ENCODE results near the gene HOXA7.
A peak's percentile ranks its signal among the peaks of the same experiment; 100 is the strongest.

Gene HOXA7

GRCh38 chr7:27131390-27131819 lies 25.1 kb downstream of the HOXA7 start:
- DNase-seq, result no peak

GRCh38 chr7:27130540-27131389 lies 25.7 kb downstream of the HOXA7 start, which contains the start of gene HOXA4:
Gene HOXA4, minus strand, starts transcription at chr7:27130757. Its CDS starts 24 bp downstream, at chr7:27130733.
- peak; percentile 89 for DNase-seq

GRCh38 chr7:27129729-27130539 lies 26.5 kb downstream of the HOXA7 start:
- no peak for DNase-seq

- no peak for DNase-seq
Observed at GRCh38 chr7:27128776-27129728, 27.4 kb downstream of the HOXA7 start.

- no peak for DNase-seq
Observed at GRCh38 chr7:27128034-27128433, 28.4 kb downstream of the HOXA7 start.

- DNase-seq, result no peak
Observed at GRCh38 chr7:27126596-27127327, 29.7 kb downstream of the HOXA7 start.

- DNase-seq, result no peak
Observed at GRCh38 chr7:27125986-27126394, 30.5 kb downstream of the HOXA7 start.

- no peak for DNase-seq
Observed at GRCh38 chr7:27124902-27125689, 31.4 kb downstream of the HOXA7 start.

GRCh38 chr7:27124096-27124901 lies 32.2 kb downstream of the HOXA7 start:
- peak; percentile 5 for DNase-seq

GRCh38 chr7:27123477-27124053 lies 32.9 kb downstream of the HOXA7 start:
- DNase-seq, result no peak

- DNase-seq, result no peak
Observed at GRCh38 chr7:27123007-27123476, 33.4 kb downstream of the HOXA7 start.

GRCh38 chr7:27122077-27122910 lies 34.2 kb downstream of the HOXA7 start:
- DNase-seq, result no peak

- no peak for DNase-seq
Observed at GRCh38 chr7:27121684-27122076, 34.8 kb downstream of the HOXA7 start.

GRCh38 chr7:27119412-27119911 lies 37.0 kb downstream of the HOXA7 start:
- DNase-seq, result no peak

GRCh38 chr7:27118580-27118979 lies 37.9 kb downstream of the HOXA7 start:
- DNase-seq, result no peak

- no peak for DNase-seq
Observed at GRCh38 chr7:27117887-27118491, 38.5 kb downstream of the HOXA7 start.

GRCh38 chr7:27116962-27117886 lies 39.3 kb downstream of the HOXA7 start:
- DNase-seq, result no peak

Data from activated CD8-positive, alpha-beta memory T cell treated with anti-CD3 and anti-CD28 coated beads for 24 hours (primary cell).